IMR-90 (cell line): ENCODE results near the gene GRM4. TPM values are rescaled to one million over a fixed set of nuclear protein-coding genes. Genes with fewer than 3 reads are reported as not detected.

ENCODE experiments used
- ATAC-seq: fragments of 200-7000 bp; cut with Tn5 transposase; 2 replicates; pipeline ENCODE4 v1.9.1; 2020; ENCODE audit warnings: low read depth, mild to moderate bottlenecking, moderate library complexity
- BruUV-seq: library from RNA; stranded (reverse); fragments of 400-500 nt; replicated peaks from 2 replicates; lab custom pipeline; 2021; lab: Mats Ljungman, UMichigan
- CTCF ChIA-PET: fragments of 300-600 bp; formaldehyde crosslinking; extraction: SDS; loops from one replicate; lab custom pipeline; 2021; ENCODE audit warnings: antibody characterized with exemption; lab: Yijun Ruan, JAX
- POLR2A ChIA-PET: fragments of 300-600 bp; sonication (Branson Sonifier 250); formaldehyde crosslinking; loops from one replicate; lab custom pipeline; 2022; ENCODE audit warnings: antibody characterized with exemption; ENCODE audit not compliant: unreplicated experiment; lab: Charles Lee
- DNase-seq: peaks from one replicate; pipeline ENCODE4 v3.0.0; 2013
- H2AFZ ChIP-seq: replicated peaks from 2 replicates; pipeline ENCODE3; 2013; ENCODE audit warnings: low read length, mild to moderate bottlenecking; ENCODE audit not compliant: poor library complexity
- H2AK5ac ChIP-seq: 2 replicates; pipeline ENCODE4 v1.6.1; 2013; ENCODE audit warnings: low read depth, low read length, inconsistent platforms
- H2AK9ac ChIP-seq: replicated peaks from 2 replicates; pipeline ENCODE3; 2013; ENCODE audit warnings: mild to moderate bottlenecking, low read depth, low read length, moderate library complexity; ENCODE audit not compliant: poor library complexity
- H2BK120ac ChIP-seq: 2 replicates; pipeline ENCODE4 v1.6.1; 2013; ENCODE audit warnings: low read depth, low read length, inconsistent platforms
- H2BK15ac ChIP-seq: 3 replicates; pipeline ENCODE4 v1.6.1; 2013; ENCODE audit warnings: low read depth, low read length, inconsistent platforms
- H2BK20ac ChIP-seq: 2 replicates; pipeline ENCODE4 v1.6.1; 2013; ENCODE audit warnings: low read depth, mild to moderate bottlenecking, inconsistent platforms, low read length, moderate library complexity
- H2BK5ac ChIP-seq: 2 replicates; pipeline ENCODE4 v1.6.1; 2013; ENCODE audit warnings: mild to moderate bottlenecking, low read depth, low read length, inconsistent platforms; ENCODE audit not compliant: poor library complexity, severe bottlenecking
- H3K14ac ChIP-seq: replicated peaks from 2 replicates; pipeline ENCODE4 v1.6.1; 2013; ENCODE audit warnings: low read depth, low read length, inconsistent platforms
- H3K18ac ChIP-seq: 2 replicates; pipeline ENCODE4 v1.6.1; 2013; ENCODE audit warnings: low read depth, low read length, control low read depth
- H3K23ac ChIP-seq: 2 replicates; pipeline ENCODE4 v1.6.1; 2013; ENCODE audit warnings: low read depth, low read length, inconsistent platforms
- H3K27ac ChIP-seq: 2 replicates; pipeline ENCODE4 v1.5.1; 2013; ENCODE audit warnings: mild to moderate bottlenecking, control low read depth, low read length; ENCODE audit not compliant: insufficient read depth
- H3K27me3 ChIP-seq: 2 replicates; pipeline ENCODE4 v1.6.1; 2013; ENCODE audit warnings: low read length; ENCODE audit not compliant: control insufficient read depth, insufficient read depth
- H3K36me3 ChIP-seq: 2 replicates; pipeline ENCODE4 v1.6.1; 2013; ENCODE audit warnings: low read length, mixed read lengths; ENCODE audit not compliant: control insufficient read depth, insufficient read depth
- H3K4ac ChIP-seq: 2 replicates; pipeline ENCODE4 v1.6.1; 2013; ENCODE audit warnings: low read depth, low read length, inconsistent platforms
- H3K4me1 ChIP-seq: 2 replicates; pipeline ENCODE4 v1.6.1; 2013; ENCODE audit warnings: low read length, mixed read lengths; ENCODE audit not compliant: control insufficient read depth, insufficient read depth
- H3K4me2 ChIP-seq: 2 replicates; pipeline ENCODE4 v1.6.1; 2013; ENCODE audit warnings: low read depth, mild to moderate bottlenecking, control low read depth, low read length, moderate library complexity
- H3K4me3 ChIP-seq: 2 replicates; pipeline ENCODE4 v1.5.1; 2013; ENCODE audit warnings: low read depth, mild to moderate bottlenecking, control low read depth, low read length, moderate library complexity; ENCODE audit not compliant: insufficient read depth
- H3K56ac ChIP-seq: 2 replicates; pipeline ENCODE4 v1.6.1; 2013; ENCODE audit warnings: low read length, inconsistent platforms; ENCODE audit not compliant: insufficient read depth; ENCODE audit errors: extremely low read depth
- H3K79me1 ChIP-seq, 2 experiments: 2 replicates each; pipeline ENCODE4 v1.6.1; 2013; ENCODE audit warnings: low read length in 2 of 2, inconsistent platforms in 1 of 2, low read depth in 1 of 2
- H3K9ac ChIP-seq: 2 replicates; pipeline ENCODE4 v1.6.1; 2013; ENCODE audit warnings: low read depth, low read length, control low read depth
- H3K9me1 ChIP-seq: 2 replicates; pipeline ENCODE4 v1.6.1; 2013; ENCODE audit warnings: low read length, inconsistent platforms; ENCODE audit not compliant: insufficient read depth
- H3K9me3 ChIP-seq: 2 replicates; pipeline ENCODE4 v1.6.1; 2013; ENCODE audit warnings: low read length; ENCODE audit not compliant: control insufficient read depth, insufficient read depth
- H4K20me1 ChIP-seq: 2 replicates; pipeline ENCODE4 v1.6.1; 2013; ENCODE audit warnings: low read length, inconsistent platforms; ENCODE audit not compliant: insufficient read depth
- H4K5ac ChIP-seq: 2 replicates; pipeline ENCODE4 v1.6.1; 2013; ENCODE audit warnings: mild to moderate bottlenecking, low read depth, low read length, control low read depth
- H4K8ac ChIP-seq, 2 experiments: 2 replicates each; pipeline ENCODE4 v1.6.1; 2013; ENCODE audit warnings: low read depth in 2 of 2, low read length in 2 of 2, control low read depth in 1 of 2, inconsistent platforms in 1 of 2
- H4K91ac ChIP-seq: 2 replicates; pipeline ENCODE4 v1.6.1; 2013; ENCODE audit warnings: low read depth, low read length, inconsistent platforms; ENCODE audit not compliant: insufficient read depth
- FOS ChIP-seq: fragments of 150-350 bp; IDR thresholded peaks from 2 replicates; pipeline ENCODE4 v1.6.1; 2016; ENCODE audit warnings: low read depth, low read length
- MAFK ChIP-seq: IDR thresholded peaks from 2 replicates; pipeline ENCODE4 v1.6.1; 2012; ENCODE audit warnings: low read depth, low read length, improper control_type of control experiment
- NFE2L2 ChIP-seq: fragments of 150-350 bp; IDR thresholded peaks from 2 replicates; pipeline ENCODE4 v1.6.1; 2016; ENCODE audit warnings: low read depth, mild to moderate bottlenecking, low read length
- RCOR1 ChIP-seq: IDR thresholded peaks from 2 replicates; pipeline ENCODE4 v1.6.1; 2012; ENCODE audit warnings: mild to moderate bottlenecking, low read length, improper control_type of control experiment; ENCODE audit not compliant: insufficient replicate concordance
- WGBS, 2 experiments: methylation state at CpG; one replicate each; pipeline versions ENCODE4 v1.1.5 to v1.1.7; 2013; ENCODE audit warnings: missing lambda C conversion rate in 2 of 2; ENCODE audit not compliant: insufficient read length in 1 of 2; ENCODE audit errors: extremely low coverage in 2 of 2; 5-methylcytosine and 5-hydroxymethylcytosine counted together
- dilution Hi-C: fragments of 300-500 bp; cut with HindIII; formaldehyde crosslinking; loops from one replicate; pipeline ENCODE4 v1.14.3; 2018; ENCODE audit warnings: low sequenced_read_pairs; ENCODE audit not compliant: unreplicated experiment
- in situ Hi-C: fragments of 300-500 bp; cut with MboI; formaldehyde crosslinking; loops from 3 replicates; pipeline ENCODE4 v1.14.3; 2019; ENCODE audit warnings: low sequenced_read_pairs, inconsistent platforms, mixed read lengths
- intact Hi-C: fragments of 100-400 bp; cut with micrococcal nuclease; formaldehyde crosslinking; loops from 2 replicates; pipeline ENCODE4 v1.10.0; 2022
- polyA plus RNA-seq, 3 experiments: library from polyadenylated mRNA; depleted of rRNA; stranded (reverse); fragments of >200 nt; gene quantifications; 2 replicates each; pipeline ENCODE4 v1.2.3, GENCODE V29; 2012; ENCODE audit warnings: low replicate concordance in 1 of 3
- total RNA-seq: library from RNA; depleted of rRNA; stranded (reverse); fragments of >200 nt; gene quantifications from 2 replicates; pipeline ENCODE4 v1.2.3, GENCODE V29; 2012

GRM4 gene
- total and polyA plus RNA-seq, 2 of the 4 experiments (the other 2 are of a cell fraction), result 0.02 TPM; not detected in 1

DNA sequence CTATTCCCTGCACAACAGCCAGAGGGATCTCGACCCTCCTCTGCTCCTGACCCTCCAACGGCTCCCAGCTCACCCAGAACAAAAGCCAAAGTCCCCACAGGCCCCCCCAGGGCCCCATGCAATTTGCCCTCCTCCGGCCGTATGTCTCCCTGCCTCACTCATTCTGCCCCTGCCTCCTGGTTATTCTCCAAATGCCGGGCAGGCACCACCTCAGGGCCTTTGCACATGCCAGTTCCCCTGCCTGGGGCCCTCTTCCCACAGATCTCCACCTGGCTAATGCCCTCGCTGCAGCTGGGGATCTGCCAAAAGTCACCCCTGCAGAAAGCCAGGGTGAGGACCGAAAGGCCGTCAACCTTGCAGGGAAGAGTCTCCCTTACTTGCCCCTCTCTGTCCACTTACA, 66.0 kb downstream of the GRM4 start:
- dilution Hi-C loops (no loop called here), in situ Hi-C loops (no loop called here), intact Hi-C loops (no loop called here)
- H2BK15ac ChIP-seq, result no peak overlapping the region
- TF ChIP-seq MAFK, result no peak
- no peak for TF ChIP-seq FOS
- no peak for TF ChIP-seq RCOR1
- no peak for TF ChIP-seq NFE2L2
- H3K79me1 ChIP-seq, result no peaks in the 10 kb centered on the region
- BruUV-seq, result no TSS peak
- no peak overlapping the region for H3K56ac ChIP-seq
- no peak overlapping the region for H2BK120ac ChIP-seq
- no peak overlapping the region for H3K14ac ChIP-seq
- DNase-seq, result no peak
- no peak overlapping the region for H3K9ac ChIP-seq
- no peak overlapping the region for H2AK5ac ChIP-seq
- no peak overlapping the region for H2AK9ac ChIP-seq
- no peak overlapping the region for H2BK20ac ChIP-seq
- H3K9me1 ChIP-seq, result no peaks in the 10 kb centered on the region
- 43% methylated on average over 6 of the region's 8 CpGs; no CpG with 5 or more reads in 1 of the 2 experiments for WGBS, 2 experiments
- H4K20me1 ChIP-seq, result no peaks in the 10 kb centered on the region
- no peak overlapping the region for H2BK5ac ChIP-seq
- POLR2A ChIA-PET, result no interaction called here
- H4K8ac ChIP-seq, result no peak overlapping the region
- no peak overlapping the region for H3K27ac ChIP-seq
- no peaks in the 10 kb centered on the region for H3K36me3 ChIP-seq
- H3K9me3 ChIP-seq, result no peaks in the 10 kb centered on the region
- no peak overlapping the region for H2AFZ ChIP-seq
- H3K27me3 ChIP-seq, result peaks cover 54% of the 10 kb centered on the region
- H4K91ac ChIP-seq, result no peak overlapping the region
- H3K4ac ChIP-seq, result no peak overlapping the region
- no peak overlapping the region for H3K4me3 ChIP-seq
- no peak for ATAC-seq
- H4K5ac ChIP-seq, result no peak overlapping the region
- H3K18ac ChIP-seq, result no peak overlapping the region
- H3K4me1 ChIP-seq, result no peaks in the 10 kb centered on the region
- H3K4me2 ChIP-seq, result no peak overlapping the region
- CTCF ChIA-PET, result no interaction called here
- no peak overlapping the region for H3K23ac ChIP-seq
